Suppressor macrophage (primary cell): ENCODE results near the gene CKM.
A peak's percentile ranks its signal among the peaks of the same experiment; 100 is the strongest.
"Not testable (repeated sequence)": the region's sequence is repeated elsewhere in the genome, so short reads cannot be mapped to it uniquely, and the experiment has no call there.

ENCODE experiments used
- DNase-seq, 4 experiments: peaks; one replicate each; pipeline ENCODE4 v3.0.0-alpha.2; 2020 to 2022

Gene CKM

DNA sequence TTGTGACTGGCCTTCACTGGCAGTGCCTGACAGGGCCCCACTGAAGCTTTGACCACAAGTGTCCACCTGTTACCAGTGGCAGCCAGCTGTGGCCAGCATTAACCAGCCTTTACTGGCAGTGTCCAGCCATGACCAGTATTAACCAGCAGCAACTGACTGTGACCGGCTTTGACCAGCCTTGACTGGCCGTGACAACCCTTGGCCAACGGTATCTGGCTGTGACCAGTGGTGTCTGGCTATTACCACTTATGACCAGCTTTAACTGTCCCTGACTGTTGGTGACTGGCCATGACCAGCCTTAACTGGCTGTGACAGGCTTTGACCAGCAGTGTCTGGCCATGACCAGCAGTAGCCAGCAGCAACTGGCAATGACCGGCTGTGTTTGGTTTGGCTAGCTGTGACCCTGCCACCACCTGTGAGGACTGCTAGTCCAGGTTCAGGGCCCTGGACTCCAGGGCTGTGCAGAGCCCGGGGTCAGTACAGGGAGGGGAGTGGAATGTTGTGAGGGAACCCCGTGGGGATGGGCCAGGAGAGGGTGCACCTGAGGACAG is 32.2 kb downstream of the CKM start:
- no peak for DNase-seq

DNA sequence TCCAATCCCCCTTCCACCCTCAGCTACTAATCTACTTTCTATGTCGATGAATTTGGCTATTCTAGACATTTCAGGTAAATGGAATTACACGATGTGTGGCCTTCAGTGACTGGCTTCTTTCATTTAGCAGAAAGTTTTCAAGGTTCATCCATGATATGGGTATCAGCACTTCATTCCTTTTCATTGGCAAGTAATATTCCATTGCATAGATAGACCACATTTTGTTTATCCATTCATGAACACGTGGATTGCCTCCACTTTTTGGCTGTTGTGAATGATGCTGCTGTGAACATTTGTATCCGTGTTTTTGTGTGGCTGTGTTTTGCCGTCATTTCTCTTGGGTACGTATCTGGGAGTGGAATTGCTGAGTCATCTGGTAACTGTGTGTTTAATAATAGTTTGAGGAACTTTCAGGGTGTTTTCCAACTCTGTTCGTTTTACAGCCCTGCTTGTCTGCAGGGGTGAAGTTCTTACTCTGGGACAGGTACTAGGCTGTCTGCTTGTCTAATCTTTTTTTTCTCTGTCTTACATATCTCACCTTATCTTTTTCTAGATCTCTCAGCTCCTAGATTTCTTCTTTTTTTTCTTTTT is 39.1 kb downstream of the CKM start:
- peak; percentile 57 to 87 (median 72) for DNase-seq

DNA sequence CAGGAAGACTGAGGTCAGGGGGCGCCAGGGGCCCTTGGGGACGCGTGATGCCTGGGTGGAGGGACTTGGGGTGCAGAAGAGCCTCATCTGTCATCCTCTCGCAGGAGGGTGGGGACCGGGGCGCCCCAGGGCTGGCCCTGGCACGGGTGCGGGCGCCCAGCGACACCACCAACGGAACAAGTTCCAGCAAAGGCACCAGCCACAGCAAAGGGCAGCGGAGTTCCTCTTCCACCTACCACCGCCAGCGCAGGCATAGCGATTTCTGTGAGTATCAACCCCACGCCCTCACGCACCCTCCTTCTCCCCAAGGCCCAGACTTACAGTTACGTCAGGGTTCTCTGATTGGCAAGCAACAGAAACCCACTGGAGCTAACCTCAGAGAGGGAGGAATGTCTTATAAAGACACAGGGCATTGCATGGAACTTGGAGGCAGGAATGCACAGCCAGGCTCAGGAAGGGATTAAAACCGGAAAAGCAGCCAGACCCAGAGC is 42.2 kb downstream of the CKM start:
- peak; percentile 37 to 54 (median 45) for DNase-seq

DNA sequence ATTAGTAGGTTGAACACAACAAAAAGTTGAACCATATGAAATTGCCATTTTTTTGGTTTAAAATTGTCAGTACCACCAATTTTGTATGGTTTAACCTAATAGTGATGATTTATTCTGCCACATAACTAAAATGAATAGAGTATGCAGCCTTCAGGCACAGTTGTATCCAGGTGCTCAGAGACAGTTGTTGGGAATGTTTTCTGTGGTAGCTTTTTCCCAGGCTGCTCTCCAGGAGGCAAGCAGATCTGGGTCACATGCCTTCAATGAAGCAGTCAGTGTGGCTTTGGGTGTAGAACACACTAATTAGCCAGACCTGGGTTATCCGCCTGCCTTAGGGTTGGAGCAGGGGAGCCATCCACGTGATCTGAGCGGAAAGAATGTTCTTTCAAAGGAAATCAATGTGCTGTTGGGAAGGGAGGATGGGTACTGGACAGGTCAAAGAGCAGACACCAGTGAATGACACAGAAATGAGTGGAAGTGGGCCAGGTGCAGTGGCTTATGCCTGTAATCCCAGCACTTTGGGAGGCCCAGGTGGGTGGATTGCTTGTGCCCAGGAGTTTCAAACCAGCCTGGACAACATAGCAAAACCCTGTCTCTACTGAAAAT is 43.0 kb downstream of the CKM start:
- DNase-seq = no peak

DNA sequence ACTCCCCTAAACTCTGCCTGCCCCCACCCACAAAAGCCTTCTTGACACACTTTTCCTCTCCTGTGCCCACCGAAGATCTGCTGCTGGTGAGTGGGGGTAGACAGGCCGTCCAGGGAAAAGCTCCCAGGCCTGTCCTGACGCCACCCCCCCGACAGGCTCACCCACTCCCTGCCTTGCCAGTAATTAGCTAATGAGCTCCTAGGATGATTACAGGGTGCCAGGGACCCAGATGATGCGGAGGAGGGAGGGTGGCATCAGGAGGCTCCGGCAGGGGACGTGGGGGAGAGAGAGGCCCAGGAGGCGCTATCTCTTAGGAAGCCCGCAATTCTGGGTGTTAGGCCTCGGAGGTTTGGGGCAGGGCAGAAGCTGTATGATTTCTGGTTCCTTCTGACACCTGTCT is 44.6 kb downstream of the CKM start:
- DNase-seq = no peak

DNA sequence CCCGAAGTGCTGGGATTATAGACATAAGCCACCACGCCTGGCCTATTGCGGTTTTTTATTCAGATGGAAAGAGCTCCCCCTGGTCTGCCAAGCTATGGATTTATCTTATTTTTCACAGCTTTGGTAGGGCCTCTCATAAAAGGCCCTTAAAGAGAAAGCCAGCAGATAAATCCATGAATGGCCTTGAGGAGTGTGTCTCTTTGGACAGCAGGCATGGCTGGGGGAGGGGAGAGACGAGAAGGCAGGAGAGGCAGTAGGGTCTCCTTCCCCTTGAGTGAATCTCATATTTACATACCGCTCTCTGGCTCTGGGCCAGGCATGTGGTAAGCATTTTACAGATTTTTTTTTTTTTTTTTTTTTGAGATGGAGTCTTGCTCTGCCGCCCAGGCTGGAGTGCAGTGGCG is 46.4 kb downstream of the CKM start:
- DNase-seq = no peak

DNA sequence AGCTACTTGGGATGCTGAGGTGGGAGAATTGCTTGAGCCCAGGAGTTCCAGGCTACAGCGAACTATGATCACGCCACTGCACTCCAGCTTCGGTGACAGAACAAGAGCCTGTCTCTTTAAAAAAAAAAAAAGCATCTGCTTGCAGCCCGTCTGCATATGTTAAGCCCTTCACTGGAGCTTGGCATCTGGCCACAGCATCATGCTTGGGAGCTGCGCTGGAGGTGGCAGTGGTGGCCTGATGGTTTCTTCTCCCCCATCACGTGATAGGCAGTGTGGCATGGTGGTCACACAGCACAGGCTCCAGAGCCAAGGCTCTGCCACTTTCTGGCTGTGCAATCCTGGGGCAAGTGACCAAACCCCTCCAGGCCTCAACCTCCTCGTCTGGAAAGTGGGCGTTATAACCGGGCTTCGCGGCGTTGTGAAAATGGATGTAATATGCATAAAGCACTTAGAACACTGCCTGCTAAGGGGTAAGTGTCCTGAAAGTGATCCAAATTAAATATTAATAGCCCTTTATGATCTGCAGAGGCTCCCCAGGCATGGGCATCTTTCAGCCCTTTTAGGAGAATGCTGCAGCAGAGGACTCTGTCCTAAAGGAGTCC is 47.2 kb downstream of the CKM start:
- DNase-seq = no peak

DNA sequence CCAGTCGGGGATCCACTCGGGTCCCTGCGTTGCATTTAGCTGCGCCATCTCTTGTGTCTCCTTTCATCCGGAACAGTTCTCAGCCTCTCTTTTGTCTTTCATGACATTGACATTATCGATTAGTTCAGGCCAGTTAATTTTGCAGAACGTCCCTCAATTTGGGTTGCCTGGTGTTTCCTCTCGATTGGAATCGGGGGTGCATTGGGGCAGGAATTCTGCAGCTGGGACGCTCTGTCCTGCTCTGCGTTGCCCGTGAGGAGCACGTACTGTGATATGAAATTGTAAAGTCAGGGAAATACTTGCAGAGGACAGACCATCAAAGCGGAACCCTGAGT is 49.2 kb downstream of the CKM start:
- DNase-seq = no peak

DNA sequence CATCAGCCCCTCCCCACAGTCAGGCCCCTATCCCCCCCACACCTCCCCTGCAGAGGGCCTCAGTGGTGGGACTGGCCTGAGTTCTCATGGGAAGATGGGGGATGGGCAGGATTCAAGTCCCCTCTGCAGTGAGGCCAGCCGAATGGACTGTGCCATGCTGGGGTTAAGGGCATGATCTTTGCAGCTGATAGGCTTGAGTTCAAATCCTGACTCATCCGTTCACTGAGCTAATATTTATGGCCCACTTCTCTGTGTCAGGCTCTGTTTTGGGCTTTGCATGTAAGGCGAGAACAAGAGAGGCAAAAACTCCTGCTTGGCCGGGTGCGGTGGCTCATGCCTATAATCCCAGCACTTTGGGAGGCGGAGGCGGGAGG is 51.0 kb downstream of the CKM start:
- DNase-seq = no peak

DNA sequence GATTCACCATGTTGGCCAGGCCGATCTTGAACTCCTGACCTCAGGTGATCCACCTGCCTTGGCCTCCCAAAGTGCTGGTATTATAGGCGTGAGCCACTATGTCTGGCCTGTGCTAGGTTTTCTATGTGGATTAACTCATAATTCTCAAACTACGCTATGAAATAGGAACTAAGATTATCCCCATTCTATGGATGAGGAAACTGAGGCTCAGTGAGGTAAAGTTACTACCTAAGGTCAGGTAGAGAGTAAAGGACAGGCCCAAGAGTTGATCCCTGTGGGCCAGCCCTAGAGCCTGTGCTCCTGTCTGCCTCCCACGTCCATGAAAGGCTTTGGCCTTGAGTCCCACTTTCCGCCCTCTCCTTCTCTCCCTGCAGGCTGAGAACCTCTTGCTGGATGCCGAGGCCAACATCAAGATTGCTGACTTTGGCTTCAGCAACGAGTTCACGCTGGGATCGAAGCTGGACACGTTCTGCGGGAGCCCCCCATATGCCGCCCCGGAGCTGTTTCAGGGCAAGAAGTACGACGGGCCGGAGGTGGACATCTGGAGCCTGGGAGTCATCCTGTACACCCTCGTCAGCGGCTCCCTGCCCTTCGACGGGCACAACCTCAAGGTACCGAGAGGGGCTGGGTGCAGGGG is 51.5 kb downstream of the CKM start:
- no peak for DNase-seq

DNA sequence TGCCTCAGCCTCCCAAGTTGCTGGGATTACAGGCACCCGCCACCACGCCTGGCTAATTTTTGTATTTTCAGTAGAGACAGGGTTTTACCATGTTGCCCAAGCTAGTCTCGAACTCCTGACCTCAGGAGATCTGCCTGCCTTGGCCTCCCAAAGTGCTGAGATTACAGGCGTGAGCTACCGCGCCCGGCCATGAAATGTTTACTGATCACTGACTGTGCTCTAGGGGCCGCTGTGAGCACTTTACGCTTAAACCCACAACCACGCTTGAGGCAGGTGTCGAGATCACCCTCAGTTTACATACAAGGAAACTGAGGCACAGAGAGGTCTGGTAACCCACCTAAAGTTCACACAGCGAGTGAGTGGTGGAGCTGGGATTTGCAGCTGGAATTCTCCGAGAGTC is 52.7 kb downstream of the CKM start:
- not testable (repeated sequence) for DNase-seq

DNA sequence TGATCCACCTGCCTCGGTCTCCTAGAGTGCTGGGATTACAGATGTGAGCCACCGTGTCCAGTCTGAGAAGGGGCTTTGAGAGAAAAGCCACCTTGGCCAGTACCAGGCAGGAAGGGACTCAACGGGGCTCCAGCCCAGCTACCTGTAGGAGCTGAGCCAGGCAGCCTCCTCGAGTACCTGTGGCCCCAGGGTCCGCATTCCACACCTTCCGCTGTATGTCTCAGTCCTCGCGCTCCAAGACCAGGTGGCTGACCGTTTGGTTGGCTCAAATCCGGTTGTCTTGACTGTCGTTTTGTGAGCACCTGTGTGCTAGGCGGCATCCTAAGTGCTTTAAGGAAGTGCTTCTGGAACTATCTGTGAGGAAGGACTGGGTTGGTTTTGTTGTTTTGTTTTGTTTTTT is 55.4 kb downstream of the CKM start:
- no peak for DNase-seq

DNA sequence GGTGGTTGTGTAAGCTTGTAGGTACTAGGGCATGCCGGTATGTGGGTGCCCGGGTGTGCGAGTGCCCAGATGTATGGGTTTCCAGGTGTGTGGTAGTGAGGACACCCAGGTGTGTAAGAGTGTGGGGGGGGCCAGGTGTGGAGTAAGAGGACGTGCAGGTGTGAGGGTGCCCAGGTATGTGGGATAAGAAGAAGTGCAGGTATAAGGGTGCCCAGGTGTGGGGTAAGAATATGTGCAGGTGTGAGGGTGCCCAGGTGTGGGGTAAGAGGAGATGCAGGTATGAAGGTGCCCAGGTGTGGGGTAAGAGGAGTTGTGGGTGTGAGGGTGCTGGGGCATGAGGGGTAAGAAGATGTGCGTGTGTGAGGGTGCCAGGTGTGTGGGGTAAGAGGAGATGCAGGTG is 57.3 kb downstream of the CKM start:
- DNase-seq = no peak

DNA sequence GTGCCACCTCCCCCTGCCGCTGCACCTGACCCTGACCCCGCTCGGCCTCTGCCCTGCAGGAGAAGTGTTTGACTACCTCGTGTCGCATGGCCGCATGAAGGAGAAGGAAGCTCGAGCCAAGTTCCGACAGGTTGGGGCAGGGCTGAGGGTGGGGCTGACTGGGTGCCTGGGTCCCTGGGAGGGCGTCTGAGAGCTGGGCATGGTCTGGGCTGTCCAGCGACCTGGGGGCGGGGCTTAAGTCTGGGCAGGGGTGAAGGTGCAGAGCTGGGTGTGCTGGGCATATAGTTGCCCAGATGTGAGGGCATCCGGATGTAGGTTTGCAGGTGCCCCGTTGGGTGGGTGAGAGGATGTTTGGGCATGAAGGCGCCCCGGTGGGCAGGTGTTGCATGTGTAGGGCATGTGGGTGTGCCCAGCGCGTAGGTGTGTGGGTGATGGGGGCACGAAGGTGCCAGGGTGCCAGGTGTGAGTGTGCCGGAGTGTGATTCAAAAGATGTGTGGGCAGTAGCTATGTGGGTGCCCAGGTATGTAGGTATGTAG is 57.8 kb downstream of the CKM start:
- no peak for DNase-seq

DNA sequence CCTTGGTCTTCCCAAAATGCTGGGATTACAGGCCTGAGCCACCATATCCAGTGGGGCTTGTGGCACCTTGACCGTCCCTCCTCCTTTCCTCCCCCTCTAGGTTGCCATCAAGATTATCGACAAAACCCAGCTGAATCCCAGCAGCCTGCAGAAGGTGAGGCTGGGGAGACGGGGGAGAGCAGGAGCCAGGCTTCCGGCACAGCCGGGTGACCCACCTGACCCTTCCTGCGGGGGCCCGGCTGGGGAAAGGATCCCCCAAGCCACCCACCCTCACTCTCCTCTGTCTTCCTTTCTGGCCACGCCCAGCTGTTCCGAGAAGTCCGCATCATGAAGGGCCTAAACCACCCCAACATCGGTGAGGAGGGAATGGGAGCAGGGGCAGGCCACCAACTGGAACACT is 59.7 kb downstream of the CKM start:
- DNase-seq = no peak

DNA sequence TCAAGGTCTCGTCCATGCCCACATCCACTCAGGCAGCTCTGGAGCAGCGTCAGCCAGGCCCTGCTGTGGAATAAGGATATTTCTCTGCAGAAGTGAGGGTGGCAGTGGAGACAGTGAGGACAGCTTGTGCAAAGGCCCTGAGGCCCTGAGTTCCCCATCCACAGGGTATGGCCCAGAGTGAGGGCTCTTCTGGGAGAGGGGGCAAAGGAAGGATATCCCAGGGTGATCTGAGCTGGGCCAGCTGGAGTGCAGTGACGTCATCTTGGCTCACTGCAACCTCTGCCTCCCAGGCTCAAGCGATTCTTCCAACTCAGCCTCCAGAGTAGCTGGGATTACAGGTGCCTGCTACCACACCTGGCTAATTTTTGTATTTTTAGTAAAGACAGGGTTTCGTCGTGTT is 60.1 kb downstream of the CKM start:
- no peak for DNase-seq

DNA sequence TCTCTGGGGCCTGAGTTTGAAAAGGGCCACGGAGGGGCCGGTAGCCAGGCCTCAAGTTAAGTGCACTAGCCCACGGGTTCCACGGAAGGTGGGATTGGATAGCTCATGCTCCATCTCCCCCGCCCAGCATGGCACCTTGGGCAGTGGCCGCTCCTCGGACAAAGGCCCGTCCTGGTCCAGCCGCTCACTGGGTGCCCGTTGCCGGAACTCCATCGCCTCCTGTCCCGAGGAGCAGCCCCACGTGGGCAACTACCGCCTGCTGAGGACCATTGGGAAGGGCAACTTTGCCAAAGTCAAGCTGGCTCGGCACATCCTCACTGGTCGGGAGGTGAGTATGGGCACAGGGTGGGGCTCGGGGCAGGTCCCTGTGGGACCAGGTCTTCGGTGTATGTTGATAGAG is 63.8 kb downstream of the CKM start:
- DNase-seq = no peak

DNA sequence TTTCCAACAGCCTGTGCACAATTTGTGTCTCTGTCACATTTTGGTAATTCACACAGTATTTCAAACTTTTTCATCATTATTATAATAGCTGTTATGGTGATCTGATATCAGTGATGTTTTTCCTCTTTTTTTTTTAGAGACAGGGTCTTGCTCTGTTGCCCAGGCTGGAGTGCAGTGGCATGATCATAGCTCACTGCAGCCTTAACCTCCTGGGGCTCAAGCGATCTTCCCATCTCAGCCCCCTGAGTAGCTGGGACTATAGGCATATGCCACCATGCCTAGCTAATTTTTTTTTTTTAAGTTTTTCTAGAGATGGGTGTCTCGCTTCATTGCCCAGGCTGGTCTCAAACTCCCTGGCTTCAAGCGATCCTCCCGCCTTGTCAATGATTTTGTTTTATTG is 65.8 kb downstream of the CKM start:
- no peak for DNase-seq
